Activated T-cell treated with anti-CD3 and anti-CD28 coated beads for 1 hour (primary cell): ENCODE data around the gene PARD3.

ENCODE experiments used
- DNase-seq: peaks from one replicate; pipeline ENCODE4 v3.0.0-alpha.2; 2020; ENCODE audit warnings: low read depth

Gene PARD3

GRCh38 chr10:34824870-34825269, 9.8 kb upstream of the PARD3 start:
- no peak for DNase-seq

- DNase-seq: no peak
These were observed 6.8 kb upstream of the PARD3 start for GRCh38 chr10:34821587-34822585.

- DNase-seq: no peak
These were observed 2.5 kb upstream of the PARD3 start for GRCh38 chr10:34817586-34817985.

GRCh38 chr10:34817054-34817453, 2.0 kb upstream of the PARD3 start:
- no peak for DNase-seq

- no peak for DNase-seq
These were observed 1.5 kb upstream of the PARD3 start for GRCh38 chr10:34816501-34817002.

GRCh38 chr10:34816085-34816496, 995 bp upstream of the PARD3 start:
- DNase-seq: no peak

- DNase-seq: no peak
These were observed 247 bp downstream of the PARD3 start for GRCh38 chr10:34814913-34815184.

GRCh38 chr10:34814223-34814912, 728 bp downstream of the PARD3 start:
- no peak for DNase-seq

GRCh38 chr10:34813626-34814222, 1.4 kb downstream of the PARD3 start:
- DNase-seq: no peak

GRCh38 chr10:34812771-34813170, 2.3 kb downstream of the PARD3 start:
- no peak for DNase-seq

- DNase-seq: no peak
These were observed 3.1 kb downstream of the PARD3 start for GRCh38 chr10:34811968-34812514.

- DNase-seq: no peak
These were observed 3.7 kb downstream of the PARD3 start for GRCh38 chr10:34811126-34811967.

- DNase-seq: no peak
These were observed 5.3 kb downstream of the PARD3 start for GRCh38 chr10:34809796-34810195.

GRCh38 chr10:34808801-34809745, 6.0 kb downstream of the PARD3 start:
- DNase-seq: no peak

GRCh38 chr10:34808336-34808735, 6.8 kb downstream of the PARD3 start:
- no peak for DNase-seq

- no peak for DNase-seq
These were observed 10.8 kb downstream of the PARD3 start for GRCh38 chr10:34804306-34804705.

GRCh38 chr10:34802692-34803091, 12.4 kb downstream of the PARD3 start:
- no peak for DNase-seq

GRCh38 chr10:34801097-34801733, 13.9 kb downstream of the PARD3 start:
- no peak for DNase-seq

GRCh38 chr10:34800624-34801023, 14.5 kb downstream of the PARD3 start:
- DNase-seq: no peak

- DNase-seq: no peak
These were observed 16.4 kb downstream of the PARD3 start for GRCh38 chr10:34798654-34799053.
